Esophagus squamous epithelium (tissue), 4 donors: ENCODE data around the gene FAM114A1.

ENCODE experiments used
- POLR2A ChIP-seq, 4 donors: fragments of 450-650 bp; IDR thresholded peaks; one replicate each; pipeline ENCODE4 v1.6.1; 2017; ENCODE audit warnings: antibody characterized with exemption in 4 of 4, mild to moderate bottlenecking in 4 of 4, moderate library complexity in 3 of 4
- TF ChIP-seq, protein P1 (sequence below), 6 experiments: fragments of 450-650 bp in 4 of 6; fragments of 200-600 bp in 2 of 6; sonication (generic) in 2 of 6; IDR thresholded peaks; one replicate each; pipeline ENCODE4 v1.5.1; 2016 to 2019; ENCODE audit warnings: antibody characterized with exemption in 6 of 6, mild to moderate bottlenecking in 4 of 6, moderate library complexity in 4 of 6

GRCh38 chr4:38948551-38948950 is 80.9 kb downstream of the FAM114A1 start:
- TF ChIP-seq, protein P1, sequence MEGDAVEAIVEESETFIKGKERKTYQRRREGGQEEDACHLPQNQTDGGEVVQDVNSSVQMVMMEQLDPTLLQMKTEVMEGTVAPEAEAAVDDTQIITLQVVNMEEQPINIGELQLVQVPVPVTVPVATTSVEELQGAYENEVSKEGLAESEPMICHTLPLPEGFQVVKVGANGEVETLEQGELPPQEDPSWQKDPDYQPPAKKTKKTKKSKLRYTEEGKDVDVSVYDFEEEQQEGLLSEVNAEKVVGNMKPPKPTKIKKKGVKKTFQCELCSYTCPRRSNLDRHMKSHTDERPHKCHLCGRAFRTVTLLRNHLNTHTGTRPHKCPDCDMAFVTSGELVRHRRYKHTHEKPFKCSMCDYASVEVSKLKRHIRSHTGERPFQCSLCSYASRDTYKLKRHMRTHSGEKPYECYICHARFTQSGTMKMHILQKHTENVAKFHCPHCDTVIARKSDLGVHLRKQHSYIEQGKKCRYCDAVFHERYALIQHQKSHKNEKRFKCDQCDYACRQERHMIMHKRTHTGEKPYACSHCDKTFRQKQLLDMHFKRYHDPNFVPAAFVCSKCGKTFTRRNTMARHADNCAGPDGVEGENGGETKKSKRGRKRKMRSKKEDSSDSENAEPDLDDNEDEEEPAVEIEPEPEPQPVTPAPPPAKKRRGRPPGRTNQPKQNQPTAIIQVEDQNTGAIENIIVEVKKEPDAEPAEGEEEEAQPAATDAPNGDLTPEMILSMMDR (IDR thresholded peaks at IDR 0.05) = no peak
- no peak for TF ChIP-seq POLR2A (IDR thresholded peaks at IDR 0.05)
